GM12891 (cell line): ENCODE results near the gene PIM3.

Source experiments
- POLR2A ChIP-seq: IDR thresholded peaks from 2 replicates; pipeline ENCODE4 v1.6.1; 2011; ENCODE audit warnings: low read depth, low read length, control low read depth
- POLR2AphosphoS5 ChIP-seq: IDR thresholded peaks from 2 replicates; pipeline ENCODE4 v1.6.1; 2011; ENCODE audit warnings: low read depth, low read length, control low read depth
- TAF1 ChIP-seq: IDR thresholded peaks from 2 replicates; pipeline ENCODE4 v1.6.1; 2011; ENCODE audit warnings: low read depth, low read length, control low read depth

GRCh38 chr22:50011447-50012210 is 51.1 kb downstream of the PIM3 start:
- no peak for TF ChIP-seq TAF1
- no peak for TF ChIP-seq POLR2AphosphoS5
- TF ChIP-seq POLR2A: no peak
